Activated CD4-positive, alpha-beta T cell treated with anti-CD3 and anti-CD28 coated beads, Interleukin-2, amount 10 ng/mL, durations not matched to agents 7 days and 5 days (primary cell): ENCODE measurements around the gene KMT5C. TPM values are rescaled to one million over a fixed set of nuclear protein-coding genes. Genes with fewer than 3 reads are reported as not detected.

ENCODE experiments used
- CTCF ChIA-PET: fragments of 350-600 bp; sonication (Branson Sonifier 250); formaldehyde crosslinking; loops from one replicate; lab custom pipeline; 2021; ENCODE audit warnings: antibody characterized with exemption; lab: Charles Lee
- POLR2A ChIA-PET: fragments of 350-600 bp; sonication (Branson Sonifier 250); formaldehyde crosslinking; loops from one replicate; lab custom pipeline; 2021; ENCODE audit warnings: antibody characterized with exemption; lab: Charles Lee
- DNase-seq: peaks from one replicate; pipeline ENCODE4 v3.0.0-alpha.2; 2020
- H3K27ac Mint-ChIP-seq: one replicate; pipeline ENCODE4 v1.8.0; 2021; ENCODE audit warnings: mild to moderate bottlenecking, moderate library complexity, mixed read lengths
- H3K27me3 Mint-ChIP-seq: one replicate; pipeline ENCODE4 v1.8.0; 2021; ENCODE audit warnings: mixed read lengths
- H3K36me3 Mint-ChIP-seq: one replicate; pipeline ENCODE4 v1.8.0; 2021; ENCODE audit warnings: low read depth, mixed read lengths
- H3K4me1 Mint-ChIP-seq: one replicate; pipeline ENCODE4 v1.8.0; 2021; ENCODE audit warnings: mixed read lengths
- H3K4me3 Mint-ChIP-seq: one replicate; pipeline ENCODE4 v1.8.0; 2021; ENCODE audit warnings: mild to moderate bottlenecking, moderate library complexity, mixed read lengths
- H3K9me3 Mint-ChIP-seq: one replicate; pipeline ENCODE4 v1.8.0; 2021; ENCODE audit warnings: mixed read lengths
- total RNA-seq, 2 experiments: library from RNA; stranded (reverse); gene quantifications; one replicate each; pipeline ENCODE4 v1.2.3, GENCODE V29; 2021

Gene KMT5C
- total RNA-seq, 2 experiments from 2014 or later, result 21.7 to 28.3 TPM

- H3K27me3 Mint-ChIP-seq, result no peaks in the 10 kb centered on the region
- peak overlapping the region; percentile 99 for H3K4me3 Mint-ChIP-seq
- CTCF ChIA-PET, result interaction anchor here (1.0 to 2.4 kb wide), 3 partner anchors 9 to 108 kb away, joined by 3 to 7 read pairs (median 4); partner anchors contain the start of gene HSPBP1
- no peak for DNase-seq
- H3K4me1 Mint-ChIP-seq, result peaks cover 52% of the 10 kb centered on the region
- peaks cover 49% of the 10 kb centered on the region for H3K36me3 Mint-ChIP-seq
- no peaks in the 10 kb centered on the region for H3K9me3 Mint-ChIP-seq
- H3K27ac Mint-ChIP-seq, result peak overlapping the region; percentile 25
- POLR2A ChIA-PET, result no interaction called here
These were observed 48.2 kb downstream of the KMT5C start for GRCh38 chr19:55387736-55388497.

GRCh38 chr19:55389386-55390317, 50.0 kb downstream of the KMT5C start:
- Mint-ChIP-seq H3K27me3 (no peaks in the 10 kb centered on the region), H3K4me1 (peaks cover 42% of the 10 kb centered on the region), H3K36me3 (peaks cover 49% of the 10 kb centered on the region), H3K27ac (peak overlapping the region; percentile 42), H3K9me3 (no peaks in the 10 kb centered on the region), H3K4me3 (peak overlapping the region; percentile 13)
- ChIA-PET CTCF (interaction anchor here (2.4 kb wide), 1 partner anchor 13 kb away, joined by 7 read pairs; no protein-coding TSS in a partner anchor), POLR2A (no interaction called here)
- no peak for DNase-seq

GRCh38 chr19:55390461-55390880, 50.8 kb downstream of the KMT5C start:
- no peak overlapping the region for H3K27ac Mint-ChIP-seq
- ChIA-PET CTCF (no interaction called here), POLR2A (no interaction called here)
- H3K4me3 Mint-ChIP-seq, result no peak overlapping the region
- DNase-seq, result no peak
- H3K36me3 Mint-ChIP-seq, result peaks cover 49% of the 10 kb centered on the region
- H3K9me3 Mint-ChIP-seq, result no peaks in the 10 kb centered on the region
- no peaks in the 10 kb centered on the region for H3K27me3 Mint-ChIP-seq
- peaks cover 39% of the 10 kb centered on the region for H3K4me1 Mint-ChIP-seq

GRCh38 chr19:55391191-55391670, 51.6 kb downstream of the KMT5C start:
- POLR2A ChIA-PET, result no interaction called here
- Mint-ChIP-seq H3K27ac (no peak overlapping the region), H3K27me3 (no peaks in the 10 kb centered on the region), H3K36me3 (peaks cover 44% of the 10 kb centered on the region), H3K4me3 (no peak overlapping the region), H3K9me3 (no peaks in the 10 kb centered on the region), H3K4me1 (peaks cover 39% of the 10 kb centered on the region)
- CTCF ChIA-PET, result interaction anchor here (0.8 kb wide), 1 partner anchor 10 kb away, joined by 3 read pairs; no protein-coding TSS in a partner anchor
- DNase-seq, result no peak

GRCh38 chr19:55391702-55392615, 52.3 kb downstream of the KMT5C start:
- no peaks in the 10 kb centered on the region for H3K9me3 Mint-ChIP-seq
- DNase-seq, result no peak
- H3K27ac Mint-ChIP-seq, result peak overlapping the region; percentile 25
- POLR2A ChIA-PET, result interaction anchor here (0.7 kb wide), 1 partner anchor 256 kb away, joined by 3 read pairs; no protein-coding TSS in a partner anchor
- no peaks in the 10 kb centered on the region for H3K27me3 Mint-ChIP-seq
- CTCF ChIA-PET, result interaction anchor here (0.8 kb wide), 1 partner anchor 9 kb away, joined by 3 read pairs; no protein-coding TSS in a partner anchor
- H3K36me3 Mint-ChIP-seq, result peaks cover 37% of the 10 kb centered on the region
- H3K4me3 Mint-ChIP-seq, result no peak overlapping the region
- H3K4me1 Mint-ChIP-seq, result peaks cover 34% of the 10 kb centered on the region

GRCh38 chr19:55392820-55393761, 53.4 kb downstream of the KMT5C start:
- H3K36me3 Mint-ChIP-seq, result peaks cover 26% of the 10 kb centered on the region
- ChIA-PET POLR2A (interaction anchor here (0.7 kb wide), 1 partner anchor 257 kb away, joined by 3 read pairs; no protein-coding TSS in a partner anchor), CTCF (interaction anchor here (0.6 to 0.7 kb wide), 2 partner anchors 129 to 142 kb away, joined by 3 to 4 read pairs; no protein-coding TSS in a partner anchor)
- H3K27me3 Mint-ChIP-seq, result no peaks in the 10 kb centered on the region
- no peak for DNase-seq
- H3K9me3 Mint-ChIP-seq, result no peaks in the 10 kb centered on the region
- H3K4me3 Mint-ChIP-seq, result no peak overlapping the region
- H3K4me1 Mint-ChIP-seq, result peaks cover 27% of the 10 kb centered on the region
- H3K27ac Mint-ChIP-seq, result no peak overlapping the region

Other genes with a start within 250 kb of the KMT5C start
- gene PPP1R12C, start 222.2 kb upstream of the KMT5C start, total RNA-seq, result 100 to 1,000 TPM; 135 to 152 TPM
- gene TNNT1, start 190.7 kb upstream of the KMT5C start, total RNA-seq, result under 1 TPM in 1 of 2 experiments, not detected in 1; 0.32 TPM
- not detected for gene TNNI3, start 182.1 kb upstream of the KMT5C start, total RNA-seq
- not detected for gene DNAAF3, start 173.3 kb upstream of the KMT5C start, total RNA-seq
- gene SYT5, start 159.6 kb upstream of the KMT5C start, total RNA-seq, result under 1 TPM in 1 of 2 experiments, not detected in 1; 0.17 TPM
- gene PTPRH, start 130.4 kb upstream of the KMT5C start, total RNA-seq, result not detected
- gene TMEM86B, start 111.1 kb upstream of the KMT5C start, total RNA-seq, result 10 to 100 TPM; 12.7 to 16.7 TPM
- gene PPP6R1, start 80.9 kb upstream of the KMT5C start, total RNA-seq, result 100 to 1,000 TPM; 189 to 222 TPM
- gene HSPBP1, start 59.8 kb upstream of the KMT5C start, total RNA-seq, result 10 to 100 TPM; 23.1 to 26.9 TPM
- gene BRSK1, start 55.9 kb upstream of the KMT5C start, total RNA-seq, result 1 to 10 TPM; 6.8 TPM
- gene TMEM150B, start 14.5 kb upstream of the KMT5C start, total RNA-seq, result under 1 TPM in 1 of 2 experiments, not detected in 1; 0.79 TPM
- not detected for gene COX6B2, start 14.8 kb downstream of the KMT5C start, total RNA-seq
- gene GARIN5B, start 23.4 kb downstream of the KMT5C start, total RNA-seq, result not detected
- under 1 TPM; 0.27 TPM for gene IL11, start 30.6 kb downstream of the KMT5C start, total RNA-seq
- not detected for gene TMEM190, start 37.0 kb downstream of the KMT5C start, total RNA-seq
- gene TMEM238, start 44.4 kb downstream of the KMT5C start, total RNA-seq, result 10 to 100 TPM; 20.6 to 29.8 TPM
- gene RPL28, start 46.1 kb downstream of the KMT5C start, total RNA-seq, result 1,000 to 10,000 TPM; 3,109 to 3,457 TPM
- gene UBE2S, start 67.9 kb downstream of the KMT5C start, total RNA-seq, result 100 to 1,000 TPM; 238 to 255 TPM
- not detected for gene SHISA7, start 103.4 kb downstream of the KMT5C start, total RNA-seq
- 10 to 100 TPM; 18.9 to 20.7 TPM for gene ISOC2, start 121.8 kb downstream of the KMT5C start, total RNA-seq
- gene C19orf85, start 124.9 kb downstream of the KMT5C start, total RNA-seq, result not detected
- 1 to 10 TPM; 7.3 to 9.7 TPM for gene ZNF628, start 136.7 kb downstream of the KMT5C start, total RNA-seq
- 10 to 100 TPM; 11.7 TPM for gene NAT14, start 145.3 kb downstream of the KMT5C start, total RNA-seq
- gene SSC5D, start 148.6 kb downstream of the KMT5C start, total RNA-seq, result under 1 TPM; 0.42 to 0.98 TPM
- gene SBK2, start 197.3 kb downstream of the KMT5C start, total RNA-seq, result not detected
- gene SBK3, start 205.7 kb downstream of the KMT5C start, total RNA-seq, result not detected
- gene ZNF579, start 241.0 kb downstream of the KMT5C start, total RNA-seq, result 1 to 10 TPM; 7.0 to 8.0 TPM